ENCODE data around the gene MBTD1. TPM values are rescaled to one million over a fixed set of nuclear protein-coding genes. Genes with fewer than 3 reads are reported as not detected.

The MBTD1 gene
- total RNA-seq, 6 experiments from 2014 or later, result 3.6 to 5.1 (median 4.5) TPM

DNA sequence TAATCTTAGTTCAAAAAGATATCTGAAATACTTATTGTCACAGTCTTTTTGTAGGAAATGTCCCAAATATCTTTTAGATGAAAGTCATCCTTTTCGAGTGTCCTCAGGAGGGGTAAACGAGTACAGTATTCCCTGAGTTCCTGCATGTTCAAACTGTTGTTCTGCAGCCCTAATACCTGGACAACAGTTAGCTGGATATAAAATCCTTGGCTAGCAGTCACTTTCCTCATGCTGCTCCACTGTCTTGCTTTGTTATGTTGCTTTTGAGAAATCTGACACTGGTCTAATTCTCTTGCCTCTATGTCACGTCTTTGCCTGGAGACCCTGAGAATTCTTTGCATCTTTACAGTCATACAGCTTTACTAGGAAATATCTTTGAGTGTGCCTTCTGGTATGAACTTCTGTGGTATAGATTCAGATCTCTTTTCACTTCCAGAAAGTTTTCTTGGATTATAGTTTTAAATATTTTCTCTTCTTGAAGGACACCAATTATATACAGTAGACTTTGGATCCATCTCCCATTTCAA is 9.5 kb downstream of the MBTD1 start:
- H3K9me3 Mint-ChIP-seq, result no peaks in the 10 kb centered on the region
- H3K4me3 Mint-ChIP-seq, result peak overlapping the region; percentile 56; the same call in 1 of the 2 replicates
- peaks cover 43% of the 10 kb centered on the region for H3K36me3 Mint-ChIP-seq (ENCODE audit: low read depth)
- TF ChIP-seq CTCF (IDR thresholded peaks at IDR 0.05), result no peak
- H3K27ac Mint-ChIP-seq, result peak overlapping the region; percentile 79; the same call in 1 of the 2 replicates
- H3K4me1 Mint-ChIP-seq (ENCODE audit: low read depth), result peaks cover 37% of the 10 kb centered on the region
- DNase-seq, result no peak
- no peaks in the 10 kb centered on the region for H3K27me3 Mint-ChIP-seq (ENCODE audit: insufficient read depth)

GRCh38 chr17:51245535-51245934 is 14.3 kb downstream of the MBTD1 start:
- no peak overlapping the region for H3K4me3 Mint-ChIP-seq
- H3K27ac Mint-ChIP-seq, result no peak overlapping the region
- H3K27me3 Mint-ChIP-seq (ENCODE audit: insufficient read depth), result peaks cover 1% of the 10 kb centered on the region; the same call in 1 of the 2 replicates
- no peaks in the 10 kb centered on the region for H3K9me3 Mint-ChIP-seq
- peaks cover 31% of the 10 kb centered on the region for H3K4me1 Mint-ChIP-seq (ENCODE audit: low read depth)
- H3K36me3 Mint-ChIP-seq (ENCODE audit: low read depth), result peaks cover 14% of the 10 kb centered on the region
- TF ChIP-seq CTCF (IDR thresholded peaks at IDR 0.05), result no peak
- no peak for DNase-seq

- peaks cover 10% of the 10 kb centered on the region for H3K36me3 Mint-ChIP-seq (ENCODE audit: low read depth)
- H3K4me3 Mint-ChIP-seq, result no peak overlapping the region
- no peak overlapping the region for H3K27ac Mint-ChIP-seq
- peaks cover 1% of the 10 kb centered on the region; the same call in 1 of the 2 replicates for H3K27me3 Mint-ChIP-seq (ENCODE audit: insufficient read depth)
- no peak for DNase-seq
- no peaks in the 10 kb centered on the region for H3K9me3 Mint-ChIP-seq
- H3K4me1 Mint-ChIP-seq (ENCODE audit: low read depth), result peaks cover 27% of the 10 kb centered on the region
- no peak for TF ChIP-seq CTCF (IDR thresholded peaks at IDR 0.05)
Observed at GRCh38 chr17:51244041-51244440, 15.8 kb downstream of the MBTD1 start.

DNA sequence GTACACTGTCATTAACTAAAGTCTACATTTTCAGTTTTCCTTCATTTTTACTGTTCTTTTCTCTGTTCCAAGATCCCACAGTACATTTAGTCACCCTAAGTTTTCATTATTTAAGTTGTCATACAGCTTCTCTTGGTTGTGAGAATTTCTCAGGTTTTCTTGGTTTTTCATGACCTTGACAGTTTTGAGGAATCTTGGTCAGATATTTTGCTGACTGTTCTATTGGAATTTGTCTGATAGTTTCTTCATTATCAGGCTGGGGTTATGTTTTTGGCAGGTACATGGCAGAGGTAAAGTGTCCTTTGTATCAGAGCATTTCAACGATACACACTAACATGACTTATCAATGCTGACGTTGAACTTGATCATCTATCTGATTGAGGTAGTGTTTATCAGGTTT is 19.6 kb downstream of the MBTD1 start:
- peaks cover 11% of the 10 kb centered on the region for H3K4me1 Mint-ChIP-seq (ENCODE audit: low read depth)
- no peak for TF ChIP-seq CTCF (IDR thresholded peaks at IDR 0.05)
- H3K9me3 Mint-ChIP-seq, result no peaks in the 10 kb centered on the region
- H3K27ac Mint-ChIP-seq, result no peak overlapping the region
- peaks cover 4% of the 10 kb centered on the region for H3K36me3 Mint-ChIP-seq (ENCODE audit: low read depth)
- H3K4me3 Mint-ChIP-seq, result no peak overlapping the region
- no peak for DNase-seq
- peaks cover 1% of the 10 kb centered on the region; the same call in 1 of the 2 replicates for H3K27me3 Mint-ChIP-seq (ENCODE audit: insufficient read depth)

- Mint-ChIP-seq H3K27ac (no peak overlapping the region), H3K4me3 (no peak overlapping the region), H3K4me1 (ENCODE audit: low read depth) (no peaks in the 10 kb centered on the region), H3K36me3 (ENCODE audit: low read depth) (peaks cover 4% of the 10 kb centered on the region), H3K27me3 (ENCODE audit: insufficient read depth) (no peaks in the 10 kb centered on the region), H3K9me3 (no peaks in the 10 kb centered on the region)
- TF ChIP-seq CTCF (IDR thresholded peaks at IDR 0.05), result no peak
- DNase-seq, result no peak
Observed at GRCh38 chr17:51238255-51238887, 21.5 kb downstream of the MBTD1 start.

Measured in HFFc6 (cell line).